Omental fat pad (tissue), 4 donors: ENCODE results near the gene PRADC1. TPM values are rescaled to one million over a fixed set of nuclear protein-coding genes. Genes with fewer than 3 reads are reported as not detected.

Experiments used
- ATAC-seq: fragments of 150-250 bp; one replicate; pipeline ENCODE4 v1.9.1; 2016; ENCODE audit warnings: mild to moderate bottlenecking, moderate library complexity; ENCODE audit not compliant: low FRiP score
- DNase-seq: peaks from one replicate; pipeline ENCODE4 v3.0.0-alpha.2; 2019; ENCODE audit warnings: low spot score
- total RNA-seq, 4 donors: library from RNA; depleted of rRNA; stranded (reverse); fragments of >200 nt; gene quantifications; one replicate each; pipeline ENCODE4 v1.1.0, GENCODE V29; 2016
- TF ChIP-seq, protein P1 (sequence below), 3 donors: fragments of 450-650 bp; IDR thresholded peaks; one replicate each; pipeline ENCODE4 v1.5.1; 2016 to 2017; ENCODE audit warnings: antibody characterized with exemption in 3 of 3, mild to moderate bottlenecking in 3 of 3, moderate library complexity in 2 of 3

Gene PRADC1
- total RNA-seq, 4 donors from 2014 or later, result 23.1 to 44.0 (median 38.5) TPM

DNA sequence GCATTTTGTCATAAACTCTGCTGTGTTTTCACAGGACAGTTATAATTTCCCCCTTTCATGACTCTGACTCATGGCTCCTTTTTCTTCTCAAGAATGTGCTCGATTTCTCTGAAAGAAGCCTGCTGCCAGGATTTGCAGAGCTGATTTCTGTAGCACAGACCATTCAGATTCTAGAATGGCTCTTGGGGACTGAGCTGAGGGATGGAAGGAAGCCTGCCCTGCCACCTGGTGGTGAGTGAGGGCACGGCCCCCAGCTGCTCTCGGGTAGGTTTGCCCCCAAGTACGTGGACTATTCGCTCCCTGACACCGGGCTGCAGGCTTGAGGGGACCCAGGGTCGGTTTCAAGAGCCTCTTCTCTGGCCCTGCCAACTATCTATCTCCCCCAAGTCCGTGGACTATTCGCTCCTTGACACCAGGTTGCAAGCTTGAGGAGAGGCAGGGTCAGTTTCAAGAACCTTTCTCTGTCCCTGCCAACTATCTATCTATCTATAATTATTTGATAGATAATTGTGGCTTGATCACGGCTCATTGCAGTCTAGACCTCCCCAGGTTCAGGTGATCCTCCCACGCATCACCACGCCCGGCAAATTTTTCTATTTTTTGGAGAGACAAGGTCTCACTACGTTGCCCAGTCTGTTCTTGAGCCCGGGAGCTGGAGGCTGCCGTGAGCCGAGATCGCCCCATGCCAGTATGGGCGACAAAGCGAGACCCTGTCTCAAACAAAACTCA lies 20.4 kb downstream of the PRADC1 start:
- peak; percentile 59 for ATAC-seq
- TF ChIP-seq, protein P1, sequence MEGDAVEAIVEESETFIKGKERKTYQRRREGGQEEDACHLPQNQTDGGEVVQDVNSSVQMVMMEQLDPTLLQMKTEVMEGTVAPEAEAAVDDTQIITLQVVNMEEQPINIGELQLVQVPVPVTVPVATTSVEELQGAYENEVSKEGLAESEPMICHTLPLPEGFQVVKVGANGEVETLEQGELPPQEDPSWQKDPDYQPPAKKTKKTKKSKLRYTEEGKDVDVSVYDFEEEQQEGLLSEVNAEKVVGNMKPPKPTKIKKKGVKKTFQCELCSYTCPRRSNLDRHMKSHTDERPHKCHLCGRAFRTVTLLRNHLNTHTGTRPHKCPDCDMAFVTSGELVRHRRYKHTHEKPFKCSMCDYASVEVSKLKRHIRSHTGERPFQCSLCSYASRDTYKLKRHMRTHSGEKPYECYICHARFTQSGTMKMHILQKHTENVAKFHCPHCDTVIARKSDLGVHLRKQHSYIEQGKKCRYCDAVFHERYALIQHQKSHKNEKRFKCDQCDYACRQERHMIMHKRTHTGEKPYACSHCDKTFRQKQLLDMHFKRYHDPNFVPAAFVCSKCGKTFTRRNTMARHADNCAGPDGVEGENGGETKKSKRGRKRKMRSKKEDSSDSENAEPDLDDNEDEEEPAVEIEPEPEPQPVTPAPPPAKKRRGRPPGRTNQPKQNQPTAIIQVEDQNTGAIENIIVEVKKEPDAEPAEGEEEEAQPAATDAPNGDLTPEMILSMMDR (IDR thresholded peaks at IDR 0.05), result peak in 1 of 3 donors; percentile 45
- peak; percentile 35 for DNase-seq

DNA sequence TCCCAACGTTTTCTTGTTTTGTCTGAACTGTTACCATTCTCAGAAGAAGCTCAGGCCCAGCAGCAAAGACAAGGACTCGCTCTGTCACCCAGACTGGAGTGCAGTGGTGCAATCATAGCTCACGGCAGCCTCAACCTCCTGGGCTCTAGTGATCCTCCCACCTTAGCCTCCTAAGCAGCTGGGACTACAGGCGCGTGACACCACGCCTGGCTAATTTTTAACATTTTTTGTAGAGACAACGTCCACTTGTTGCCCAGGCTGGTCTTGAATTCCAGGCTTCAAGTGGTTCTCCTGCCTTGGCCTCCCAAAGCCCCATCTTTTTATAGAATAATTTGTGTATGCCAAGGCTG lies 21.0 kb downstream of the PRADC1 start:
- ATAC-seq (no peak), DNase-seq (no peak)
- TF ChIP-seq, protein P1 (IDR thresholded peaks at IDR 0.05), result no peak

DNA sequence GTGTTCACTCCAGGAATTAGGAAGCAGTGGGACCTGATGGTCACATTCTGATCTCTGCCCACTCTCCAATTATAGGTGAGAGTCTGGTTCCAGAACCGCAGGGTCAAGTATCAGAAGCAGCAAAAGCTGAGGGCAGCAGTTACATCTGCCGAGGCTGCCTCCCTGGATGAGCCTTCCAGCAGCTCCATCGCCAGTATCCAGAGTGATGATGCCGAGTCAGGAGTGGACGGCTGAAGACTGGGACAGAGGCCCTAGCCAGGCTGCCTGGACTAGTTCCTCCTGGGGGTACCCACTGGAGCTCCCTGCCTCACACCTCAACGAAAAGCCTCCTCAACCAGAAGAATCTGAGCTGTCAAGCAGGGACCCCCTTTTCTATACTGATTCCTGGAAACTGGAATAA lies 22.3 kb downstream of the PRADC1 start:
- no peak for DNase-seq
- no peak for ATAC-seq
- TF ChIP-seq, protein P1 (IDR thresholded peaks at IDR 0.05), result no peak

DNA sequence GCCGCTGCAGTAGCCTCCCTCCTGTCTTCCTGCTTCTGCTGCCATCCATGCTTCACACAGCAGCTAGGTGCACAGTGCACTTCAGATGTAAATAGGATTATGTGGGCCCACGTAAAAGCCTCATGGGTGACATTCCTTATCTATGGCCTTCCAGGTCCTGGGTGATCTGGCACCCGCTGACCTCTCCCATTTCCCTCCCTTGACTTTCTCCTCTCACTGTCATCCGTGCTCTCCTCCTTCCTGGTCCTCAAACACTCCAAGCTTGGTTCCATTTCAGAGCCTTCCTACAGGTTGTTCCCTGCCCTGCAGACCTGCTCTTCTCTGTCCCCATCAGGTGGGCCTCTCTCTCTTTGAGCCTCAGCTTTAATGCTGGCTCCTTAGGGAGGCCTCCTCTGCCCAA lies 23.0 kb downstream of the PRADC1 start:
- TF ChIP-seq, protein P1 (IDR thresholded peaks at IDR 0.05), result no peak
- DNase-seq, result no peak
- ATAC-seq, result no peak

DNA sequence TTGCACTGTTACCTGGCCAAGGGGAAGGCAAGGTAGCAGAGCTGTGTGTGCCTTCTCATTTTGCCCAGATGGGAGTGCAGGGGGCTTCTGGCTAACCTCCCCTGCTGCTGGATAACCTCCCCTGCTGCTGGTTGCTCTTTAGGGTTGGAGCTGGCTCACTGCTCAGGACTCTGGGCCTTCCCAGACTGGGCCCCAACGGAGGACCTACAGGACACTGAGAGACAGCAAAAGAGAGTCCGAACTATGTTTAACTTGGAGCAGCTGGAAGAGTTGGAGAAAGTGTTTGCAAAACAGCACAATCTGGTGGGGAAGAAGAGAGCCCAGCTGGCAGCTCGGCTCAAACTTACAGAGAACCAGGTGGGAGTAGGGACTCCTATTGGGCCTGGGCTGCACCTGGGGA lies 24.8 kb downstream of the PRADC1 start:
- ATAC-seq, result no peak
- TF ChIP-seq, protein P1 (IDR thresholded peaks at IDR 0.05), result no peak
- DNase-seq, result no peak

DNA sequence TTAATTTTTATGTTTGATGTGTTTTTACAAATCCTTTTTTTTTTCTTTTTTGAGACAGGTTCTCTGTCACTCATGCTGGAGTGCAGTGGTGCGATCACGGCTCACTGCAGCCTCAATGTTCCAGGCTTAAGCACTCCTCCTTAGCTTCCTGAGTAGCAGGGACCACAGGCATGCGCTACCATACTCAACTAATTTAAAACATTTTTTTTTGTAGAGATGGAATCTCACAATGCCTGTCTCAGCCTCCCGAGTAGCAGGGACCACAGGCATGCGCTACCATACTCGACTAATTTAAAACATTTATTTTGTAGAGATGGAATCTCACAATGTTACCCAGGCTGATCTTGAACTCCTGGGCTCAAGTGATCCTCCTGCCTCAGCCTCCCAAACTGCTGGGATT lies 27.4 kb downstream of the PRADC1 start:
- DNase-seq, result no peak
- TF ChIP-seq, protein P1 (IDR thresholded peaks at IDR 0.05), result no peak
- no peak for ATAC-seq

DNA sequence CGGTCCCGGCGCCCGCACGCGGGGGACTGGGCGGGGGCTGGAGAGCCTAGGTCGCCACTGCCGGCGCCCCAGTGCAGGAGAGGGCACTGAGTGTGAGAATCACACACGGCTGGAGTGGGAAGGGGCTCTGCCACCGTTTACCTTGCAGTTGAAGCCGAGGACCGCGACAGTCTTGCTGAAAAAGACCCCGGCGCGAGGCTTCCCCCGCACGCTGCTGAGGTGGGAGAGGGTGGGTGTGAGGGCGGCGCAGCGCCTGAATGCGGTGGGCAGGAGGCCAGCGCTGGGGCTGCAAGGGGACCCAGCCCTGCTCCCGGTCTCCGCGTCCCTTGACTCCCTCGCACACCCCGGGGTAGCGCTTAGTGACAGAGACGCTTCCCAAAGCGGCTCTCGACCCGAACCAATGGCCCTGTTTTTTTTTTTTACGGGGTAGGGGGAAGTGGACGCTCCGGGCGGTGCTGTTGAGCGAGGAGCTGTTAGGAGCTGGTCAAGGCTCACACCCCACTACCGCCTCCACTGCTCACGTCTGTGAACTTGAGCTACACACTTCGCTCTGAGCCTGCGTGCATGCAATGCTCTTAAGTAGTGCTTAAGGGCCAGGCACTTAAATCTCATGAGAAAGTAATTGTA lies 29.9 kb downstream of the PRADC1 start:
- ATAC-seq, result no peak
- TF ChIP-seq, protein P1 (IDR thresholded peaks at IDR 0.05), result no peak
- DNase-seq, result no peak
